Duodenal mucosa (tissue), 2 donors: ENCODE measurements around the gene DCAF11.

ENCODE experiments used
- H3K27ac ChIP-seq: one replicate; pipeline ENCODE4 v1.7.0; 2013; ENCODE audit warnings: low read depth, low read length
- H3K27me3 ChIP-seq, 2 donors: one replicate each; pipeline ENCODE4 v1.7.0; 2013; ENCODE audit warnings: low read length in 2 of 2, control low read depth in 1 of 2; ENCODE audit not compliant: insufficient read depth in 2 of 2, control insufficient read depth in 1 of 2
- H3K36me3 ChIP-seq, 2 donors: one replicate each; pipeline ENCODE4 v1.7.0; 2013; ENCODE audit warnings: low read length in 2 of 2, control low read depth in 1 of 2; ENCODE audit not compliant: insufficient read depth in 2 of 2, control insufficient read depth in 1 of 2
- H3K4me1 ChIP-seq, 2 donors: one replicate each; pipeline ENCODE4 v1.7.0; 2013; ENCODE audit warnings: low read length in 2 of 2, control low read depth in 1 of 2; ENCODE audit not compliant: insufficient read depth in 2 of 2, control insufficient read depth in 1 of 2
- H3K4me3 ChIP-seq, 2 donors: one replicate each; pipeline ENCODE4 v1.7.0; 2013; ENCODE audit warnings: low read length in 2 of 2, low read depth in 1 of 2
- H3K9ac ChIP-seq, 2 donors: one replicate each; pipeline ENCODE4 v1.7.0; 2013; ENCODE audit warnings: low read length in 2 of 2, low read depth in 1 of 2
- H3K9me3 ChIP-seq, 2 donors: one replicate each; pipeline ENCODE4 v1.7.0; 2013; ENCODE audit warnings: low read length in 2 of 2, control low read depth in 1 of 2; ENCODE audit not compliant: control insufficient read depth in 1 of 2

Gene DCAF11

DNA sequence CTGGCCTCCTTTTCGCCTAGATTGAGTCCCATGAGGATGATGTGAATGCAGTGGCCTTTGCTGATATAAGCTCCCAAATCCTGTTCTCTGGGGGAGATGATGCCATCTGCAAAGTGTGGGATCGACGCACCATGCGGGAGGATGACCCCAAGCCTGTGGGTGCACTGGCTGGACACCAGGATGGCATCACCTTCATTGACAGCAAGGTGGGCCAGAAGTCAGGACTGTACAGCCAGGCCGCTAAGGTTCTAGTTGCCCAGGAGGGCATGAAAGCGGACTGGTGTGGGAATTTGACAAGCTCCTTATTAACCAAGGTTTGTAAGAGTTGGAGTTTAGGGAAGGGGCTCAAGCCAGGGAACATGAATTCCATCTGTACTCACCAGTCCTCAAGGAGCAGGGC, 5.1 kb downstream of the DCAF11 start:
- no peaks in the 10 kb centered on the region for H3K9me3 ChIP-seq
- no peak overlapping the region for H3K9ac ChIP-seq

GRCh38 chr14:24121210-24121609, 6.6 kb downstream of the DCAF11 start:
- Histone ChIP-seq H3K27ac (no peak overlapping the region), H3K9me3 (no peaks in the 10 kb centered on the region), H3K9ac (no peak overlapping the region), H3K4me1 (peaks cover 9 to 12% of the 10 kb centered on the region in 2 donors), H3K4me3 (no peak overlapping the region), H3K36me3 (peaks cover 57 to 72% of the 10 kb centered on the region in 2 donors), H3K27me3 (no peaks in the 10 kb centered on the region)

More for the DNA sequence above, 5.1 kb downstream of the DCAF11 start:
- Histone ChIP-seq H3K4me1 (peaks cover 13 to 21% of the 10 kb centered on the region in 2 donors), H3K36me3 (peaks cover 57 to 72% of the 10 kb centered on the region in 2 donors), H3K27me3 (no peaks in the 10 kb centered on the region), H3K4me3 (no peak overlapping the region), H3K27ac (no peak overlapping the region)

DNA sequence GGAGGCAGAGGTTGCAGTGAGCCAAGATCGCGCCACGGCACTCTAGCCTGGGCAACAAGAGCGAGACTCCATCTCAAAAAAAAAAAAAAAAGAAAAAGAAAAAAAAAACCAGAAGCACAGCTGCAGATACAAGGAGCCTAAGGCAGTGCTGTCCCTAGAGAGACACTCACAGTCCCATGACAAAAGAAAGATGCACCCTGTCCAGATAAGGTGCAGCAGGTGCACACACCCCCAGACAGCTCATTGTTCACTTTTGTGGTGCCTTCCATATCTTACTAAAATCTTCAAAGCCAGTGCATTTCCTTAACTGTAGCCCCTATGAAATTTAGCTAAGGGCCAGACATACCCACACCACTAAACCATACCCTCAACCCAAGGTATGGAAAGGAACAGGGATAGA, 7.8 kb downstream of the DCAF11 start:
- H3K9me3 ChIP-seq = no peaks in the 10 kb centered on the region
- peaks cover 57 to 65% of the 10 kb centered on the region in 2 donors for H3K36me3 ChIP-seq
- H3K9ac ChIP-seq = no peak overlapping the region
- no peaks in the 10 kb centered on the region for H3K4me1 ChIP-seq
- no peaks in the 10 kb centered on the region for H3K27me3 ChIP-seq
- no peak overlapping the region for H3K27ac ChIP-seq
- H3K4me3 ChIP-seq = no peak overlapping the region

GRCh38 chr14:24122898-24123297, 8.3 kb downstream of the DCAF11 start:
- H3K9ac ChIP-seq = no peak overlapping the region
- H3K27ac ChIP-seq = no peak overlapping the region
- H3K4me1 ChIP-seq = no peaks in the 10 kb centered on the region
- H3K9me3 ChIP-seq = no peaks in the 10 kb centered on the region
- H3K27me3 ChIP-seq = no peaks in the 10 kb centered on the region
- no peak overlapping the region for H3K4me3 ChIP-seq
- peaks cover 55 to 60% of the 10 kb centered on the region in 2 donors for H3K36me3 ChIP-seq

DNA sequence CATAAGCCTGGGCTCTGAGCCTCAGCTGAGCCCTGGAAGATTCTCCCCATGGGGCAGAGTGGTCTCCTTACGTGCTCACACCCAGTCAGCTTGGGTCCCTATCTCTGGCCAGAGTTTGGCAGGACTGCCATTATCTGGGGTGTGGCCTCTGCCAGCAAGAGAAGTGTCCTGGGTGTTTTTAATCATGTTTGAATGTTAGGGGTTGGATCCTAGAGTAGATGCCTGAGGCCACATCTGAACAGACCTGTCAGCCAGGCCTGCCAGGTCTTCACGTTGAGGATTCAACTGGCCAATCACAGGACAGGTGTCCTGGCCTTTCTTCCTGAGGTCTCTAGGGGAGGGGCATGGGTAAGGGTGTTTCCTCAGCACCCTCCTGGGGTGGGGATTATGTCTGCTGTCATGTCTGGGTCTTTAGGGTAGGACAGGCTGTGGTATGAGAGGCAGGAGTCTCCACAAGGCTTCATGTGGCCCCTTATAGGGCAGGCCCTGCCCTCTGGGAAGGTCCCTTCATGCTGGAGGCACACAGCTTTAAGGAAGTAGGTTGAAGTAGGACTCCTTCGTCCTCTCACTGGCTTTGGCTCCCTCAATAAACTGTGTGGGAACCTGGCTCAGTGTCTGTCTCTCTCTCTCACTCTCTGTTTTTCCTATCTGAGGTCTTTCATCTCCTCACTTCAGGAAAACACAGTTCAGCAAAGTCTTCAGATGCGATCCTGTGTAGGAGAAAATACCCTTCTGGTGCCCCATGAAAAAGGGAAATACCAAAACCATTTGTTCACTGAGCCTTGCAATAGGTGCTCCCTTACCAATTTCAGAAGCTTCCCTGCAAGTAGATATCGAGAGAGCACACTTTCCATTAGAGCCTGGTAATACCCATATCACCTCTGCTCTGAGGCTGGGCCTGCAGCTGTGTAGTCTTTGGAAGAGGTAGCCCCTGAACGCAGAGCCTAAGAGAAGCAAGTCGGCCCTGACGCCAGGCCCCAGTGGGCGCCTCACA, 9.1 kb downstream of the DCAF11 start:
- Histone ChIP-seq H3K9ac (no peak overlapping the region), H3K27me3 (no peaks in the 10 kb centered on the region), H3K36me3 (peaks cover 46 to 52% of the 10 kb centered on the region in 2 donors), H3K9me3 (no peaks in the 10 kb centered on the region), H3K4me1 (no peaks in the 10 kb centered on the region), H3K27ac (no peak overlapping the region), H3K4me3 (no peak overlapping the region)

DNA sequence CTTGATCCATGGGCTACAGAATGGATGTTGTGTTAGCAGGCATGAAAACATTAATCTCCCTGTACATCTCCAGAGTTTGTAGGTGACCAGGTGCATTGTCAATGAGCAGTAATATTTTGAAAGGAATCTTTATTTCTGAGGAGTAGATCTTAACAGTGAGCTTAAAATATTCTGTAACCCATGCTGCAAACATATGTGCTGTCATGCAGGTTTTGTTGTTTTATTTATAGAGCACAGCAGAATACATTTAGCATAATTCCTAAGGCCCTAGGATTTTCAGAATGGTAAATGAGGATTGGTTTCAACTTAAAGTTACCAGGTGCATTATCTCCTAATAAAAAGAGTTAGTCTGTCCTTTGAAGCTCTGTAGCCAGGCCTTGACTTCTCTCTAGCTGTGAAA, 12.4 kb downstream of the DCAF11 start:
- Histone ChIP-seq H3K4me3 (no peak overlapping the region), H3K27me3 (no peaks in the 10 kb centered on the region), H3K36me3 (peaks cover 20 to 24% of the 10 kb centered on the region in 2 donors), H3K4me1 (peaks cover 0 to under 1% of the 10 kb centered on the region in 2 donors), H3K27ac (no peak overlapping the region), H3K9ac (no peak overlapping the region), H3K9me3 (no peaks in the 10 kb centered on the region)

GRCh38 chr14:24127673-24128072, 13.1 kb downstream of the DCAF11 start:
- H3K36me3 ChIP-seq = peaks cover 16 to 19% of the 10 kb centered on the region in 2 donors

GRCh38 chr14:24129410-24129998, 14.9 kb downstream of the DCAF11 start:
- Histone ChIP-seq H3K36me3 (peaks cover 0 to 1% of the 10 kb centered on the region in 2 donors), H3K27me3 (no peaks in the 10 kb centered on the region), H3K4me3 (no peak overlapping the region), H3K9ac (no peak overlapping the region), H3K4me1 (peaks cover 0 to 11% of the 10 kb centered on the region in 2 donors), H3K9me3 (no peaks in the 10 kb centered on the region), H3K27ac (no peak overlapping the region)

More at GRCh38 chr14:24127673-24128072, 13.1 kb downstream of the DCAF11 start:
- Histone ChIP-seq H3K9ac (no peak overlapping the region), H3K4me1 (peaks cover 0 to 8% of the 10 kb centered on the region in 2 donors), H3K27me3 (no peaks in the 10 kb centered on the region), H3K4me3 (no peak overlapping the region), H3K9me3 (no peaks in the 10 kb centered on the region), H3K27ac (no peak overlapping the region)

DNA sequence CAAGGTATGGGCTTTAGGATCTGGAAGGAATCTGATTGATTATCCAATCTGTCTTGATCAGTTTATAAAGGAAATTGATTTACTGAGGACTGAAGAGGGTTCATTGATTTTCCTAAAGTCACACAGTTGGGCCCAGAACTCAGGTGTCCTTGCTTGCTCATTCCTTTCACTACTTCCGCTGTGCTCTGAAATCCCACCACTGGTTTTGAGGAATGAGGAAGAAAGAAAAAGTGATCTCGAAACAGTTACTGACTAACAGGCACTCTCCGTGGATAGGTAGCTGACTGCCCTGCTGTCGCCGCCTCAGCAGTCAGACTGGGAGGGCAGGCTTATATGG, 15.8 kb downstream of the DCAF11 start, which contains the start of gene FITM1:
Gene FITM1 (plus strand): TSS at position 280 of the 337 bp plus-strand sequence. CDS start 905 bp downstream, outside the sequence.
- no peak within 1 kb of the TSS for H3K9ac ChIP-seq
- peaks cover 4 to 16% of the 10 kb centered on the region in 2 donors for H3K4me1 ChIP-seq
- no peaks in the 10 kb centered on the region for H3K36me3 ChIP-seq
- H3K4me3 ChIP-seq = no peak within 1 kb of the TSS
- no peaks in the 10 kb centered on the region for H3K9me3 ChIP-seq
- no peak within 1 kb of the TSS for H3K27ac ChIP-seq
- H3K27me3 ChIP-seq = no peaks in the 10 kb centered on the region
